ENCODE measurements around the gene RPSA. TPM values are rescaled to one million over a fixed set of nuclear protein-coding genes. Genes with fewer than 3 reads are reported as not detected.
"Not testable (repeated sequence)": the region's sequence is repeated elsewhere in the genome, so short reads cannot be mapped to it uniquely, and the experiment has no call there.

Gene RPSA
- polyA plus RNA-seq, 1 donor (not counting 4 experiments of a cell fraction or from before 2014, with no cell fraction given), result 3,195 TPM

DNA sequence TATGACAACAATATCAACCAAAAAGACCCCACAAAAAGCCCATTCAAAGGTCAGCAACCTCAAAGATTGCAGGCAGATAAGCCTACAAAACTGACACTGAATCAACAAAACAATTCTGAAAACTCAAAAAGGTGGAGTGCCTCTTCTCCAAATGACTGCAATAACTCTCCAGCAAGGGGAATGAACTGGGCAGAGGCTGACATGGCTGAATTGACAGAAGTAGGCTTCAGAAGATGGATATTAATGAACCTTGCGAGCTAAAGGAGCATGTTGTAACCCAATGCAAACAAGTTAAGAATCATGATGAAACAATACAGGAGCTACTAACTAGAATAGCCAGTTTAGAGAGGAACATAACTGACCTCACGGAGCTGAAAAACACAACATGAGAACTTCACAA is 43.7 kb upstream of the RPSA start:
- Histone ChIP-seq H3K4me1 (ENCODE audit: control insufficient read depth, extremely low read depth, insufficient read depth, low read length) (peaks cover 5% of the 10 kb centered on the region), H3K79me2 (ENCODE audit: control insufficient read depth, insufficient read depth, low read length) (no peaks in the 10 kb centered on the region), H3K4me2 (ENCODE audit: control insufficient read depth, extremely low read depth, insufficient read depth, low read depth, low read length) (no peak overlapping the region), H3K27ac (ENCODE audit: control insufficient read depth, insufficient read depth, low read length) (no peak overlapping the region), H3K9me3 (ENCODE audit: control insufficient read depth, low read depth, low read length) (no peaks in the 10 kb centered on the region), H3K9me1 (ENCODE audit: control insufficient read depth, extremely low read depth, insufficient read depth, low read length) (no peaks in the 10 kb centered on the region), H2AFZ (ENCODE audit: control insufficient read depth, low read length) (no peak overlapping the region), H3K27me3 (ENCODE audit: control insufficient read depth, extremely low read depth, insufficient read depth, low read length) (peaks cover 6% of the 10 kb centered on the region), H3K4me3 (ENCODE audit: control insufficient read depth in 2 of 3, extremely low read depth in 1 of 3, insufficient read depth in 2 of 3, low read depth in 1 of 3, low read length in 3 of 3) (no peak overlapping the region), H3K9ac (ENCODE audit: control insufficient read depth, extremely low read depth, insufficient read depth, low read length) (no peak overlapping the region), H4K20me1 (ENCODE audit: control insufficient read depth, extremely low read depth, insufficient read depth, low read length) (no peaks in the 10 kb centered on the region), H3K36me3 (ENCODE audit: control insufficient read depth in 2 of 2, extremely low read depth in 1 of 2, insufficient read depth in 2 of 2, low read length in 2 of 2) (no peaks in the 10 kb centered on the region)
- no peak for FAIRE-seq
- DNase-seq (ENCODE audit: low read depth, low spot score), result no peak
- dilution Hi-C loops (cut with MboI; ENCODE audit: extremely low pct_ligation_motif_present, low sequenced_read_pairs), result no loop called here
- TF ChIP-seq EZH2 (IDR thresholded peaks at IDR 0.05; ENCODE audit: low read length), result no peak
- TF ChIP-seq, protein P1, sequence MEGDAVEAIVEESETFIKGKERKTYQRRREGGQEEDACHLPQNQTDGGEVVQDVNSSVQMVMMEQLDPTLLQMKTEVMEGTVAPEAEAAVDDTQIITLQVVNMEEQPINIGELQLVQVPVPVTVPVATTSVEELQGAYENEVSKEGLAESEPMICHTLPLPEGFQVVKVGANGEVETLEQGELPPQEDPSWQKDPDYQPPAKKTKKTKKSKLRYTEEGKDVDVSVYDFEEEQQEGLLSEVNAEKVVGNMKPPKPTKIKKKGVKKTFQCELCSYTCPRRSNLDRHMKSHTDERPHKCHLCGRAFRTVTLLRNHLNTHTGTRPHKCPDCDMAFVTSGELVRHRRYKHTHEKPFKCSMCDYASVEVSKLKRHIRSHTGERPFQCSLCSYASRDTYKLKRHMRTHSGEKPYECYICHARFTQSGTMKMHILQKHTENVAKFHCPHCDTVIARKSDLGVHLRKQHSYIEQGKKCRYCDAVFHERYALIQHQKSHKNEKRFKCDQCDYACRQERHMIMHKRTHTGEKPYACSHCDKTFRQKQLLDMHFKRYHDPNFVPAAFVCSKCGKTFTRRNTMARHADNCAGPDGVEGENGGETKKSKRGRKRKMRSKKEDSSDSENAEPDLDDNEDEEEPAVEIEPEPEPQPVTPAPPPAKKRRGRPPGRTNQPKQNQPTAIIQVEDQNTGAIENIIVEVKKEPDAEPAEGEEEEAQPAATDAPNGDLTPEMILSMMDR (optimal IDR thresholded peaks at IDR 0.05 in 1 of 3, IDR thresholded peaks at IDR 0.05 in 1 of 3, conservative IDR thresholded peaks at IDR 0.05 in 1 of 3; ENCODE audit: extremely low read depth in 1 of 3, insufficient read depth in 2 of 3, low read length in 3 of 3), result no peak

DNA sequence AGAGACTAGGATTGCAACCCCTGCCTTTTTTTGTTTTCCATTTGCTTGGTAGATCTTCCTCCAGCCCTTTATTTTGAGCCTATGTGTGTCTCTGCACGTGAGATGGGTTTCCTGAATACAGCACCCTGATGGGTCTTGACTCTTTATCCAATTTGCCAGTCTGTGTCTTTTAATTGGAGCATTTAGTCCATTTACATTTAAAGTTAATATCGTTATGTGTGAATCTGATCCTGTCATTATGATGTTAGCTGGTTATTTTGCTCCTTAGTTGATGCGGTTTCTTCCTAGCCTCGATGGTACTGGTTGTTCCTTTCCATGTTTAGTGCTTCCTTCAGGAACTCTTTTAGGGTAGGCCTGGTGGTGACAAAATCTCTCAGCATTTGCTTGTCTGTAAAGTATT is 36.1 kb upstream of the RPSA start:
- DNase-seq (ENCODE audit: low read depth, low spot score); H3K9me3 ChIP-seq (ENCODE audit: control insufficient read depth, low read depth, low read length); H3K4me2 ChIP-seq (ENCODE audit: control insufficient read depth, extremely low read depth, insufficient read depth, low read depth, low read length); FAIRE-seq; H3K36me3 ChIP-seq (ENCODE audit: control insufficient read depth in 2 of 2, extremely low read depth in 1 of 2, insufficient read depth in 2 of 2, low read length in 2 of 2); H3K79me2 ChIP-seq (ENCODE audit: control insufficient read depth, insufficient read depth, low read length); H3K9ac ChIP-seq (ENCODE audit: control insufficient read depth, extremely low read depth, insufficient read depth, low read length); H3K4me3 ChIP-seq (ENCODE audit: control insufficient read depth in 2 of 3, extremely low read depth in 1 of 3, insufficient read depth in 2 of 3, low read depth in 1 of 3, low read length in 3 of 3); H3K27me3 ChIP-seq (ENCODE audit: control insufficient read depth, extremely low read depth, insufficient read depth, low read length); H3K9me1 ChIP-seq (ENCODE audit: control insufficient read depth, extremely low read depth, insufficient read depth, low read length); H2AFZ ChIP-seq (ENCODE audit: control insufficient read depth, low read length); dilution Hi-C loops (cut with MboI; ENCODE audit: extremely low pct_ligation_motif_present, low sequenced_read_pairs); H3K27ac ChIP-seq (ENCODE audit: control insufficient read depth, insufficient read depth, low read length); H3K4me1 ChIP-seq (ENCODE audit: control insufficient read depth, extremely low read depth, insufficient read depth, low read length); H4K20me1 ChIP-seq (ENCODE audit: control insufficient read depth, extremely low read depth, insufficient read depth, low read length): not testable (repeated sequence)

DNA sequence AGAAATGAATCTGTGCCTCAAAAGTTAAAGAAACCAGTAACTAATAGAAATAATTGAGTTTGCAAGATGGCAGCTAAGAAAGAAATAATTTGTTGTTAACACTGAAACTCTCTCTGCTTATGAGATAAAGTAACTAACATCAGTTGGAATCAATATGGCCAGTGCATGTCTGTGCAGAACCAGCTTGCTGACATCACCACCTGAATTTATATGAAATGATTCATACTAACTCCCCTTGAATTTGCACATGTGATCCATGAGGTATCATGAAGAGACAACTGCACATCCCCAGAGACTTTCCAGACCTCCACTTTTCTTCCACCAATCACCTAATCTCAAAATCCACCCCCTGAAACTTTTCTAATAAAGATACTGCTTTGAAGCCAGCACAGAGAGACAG is 33.7 kb upstream of the RPSA start:
- H3K36me3 ChIP-seq (ENCODE audit: control insufficient read depth in 2 of 2, extremely low read depth in 1 of 2, insufficient read depth in 2 of 2, low read length in 2 of 2), result no peaks in the 10 kb centered on the region
- no peak overlapping the region for H3K9ac ChIP-seq (ENCODE audit: control insufficient read depth, extremely low read depth, insufficient read depth, low read length)
- dilution Hi-C loops (cut with MboI; ENCODE audit: extremely low pct_ligation_motif_present, low sequenced_read_pairs), result no loop called here
- peak overlapping the region; percentile 78 for H2AFZ ChIP-seq (ENCODE audit: control insufficient read depth, low read length)
- no peak overlapping the region for H3K4me3 ChIP-seq (ENCODE audit: control insufficient read depth in 2 of 3, extremely low read depth in 1 of 3, insufficient read depth in 2 of 3, low read depth in 1 of 3, low read length in 3 of 3)
- TF ChIP-seq EZH2 (IDR thresholded peaks at IDR 0.05; ENCODE audit: low read length), result no peak
- TF ChIP-seq, protein P1 (optimal IDR thresholded peaks at IDR 0.05 in 1 of 3, IDR thresholded peaks at IDR 0.05 in 1 of 3, conservative IDR thresholded peaks at IDR 0.05 in 1 of 3; ENCODE audit: extremely low read depth in 1 of 3, insufficient read depth in 2 of 3, low read length in 3 of 3), result no peak
- H3K27ac ChIP-seq (ENCODE audit: control insufficient read depth, insufficient read depth, low read length), result peak overlapping the region; percentile 43
- H3K79me2 ChIP-seq (ENCODE audit: control insufficient read depth, insufficient read depth, low read length), result no peaks in the 10 kb centered on the region
- DNase-seq (ENCODE audit: low read depth, low spot score) (no peak), FAIRE-seq (peak; percentile 58)
- H3K9me3 ChIP-seq (ENCODE audit: control insufficient read depth, low read depth, low read length), result no peaks in the 10 kb centered on the region
- no peaks in the 10 kb centered on the region for H3K27me3 ChIP-seq (ENCODE audit: control insufficient read depth, extremely low read depth, insufficient read depth, low read length)
- no peaks in the 10 kb centered on the region for H4K20me1 ChIP-seq (ENCODE audit: control insufficient read depth, extremely low read depth, insufficient read depth, low read length)
- peaks cover 5% of the 10 kb centered on the region for H3K4me1 ChIP-seq (ENCODE audit: control insufficient read depth, extremely low read depth, insufficient read depth, low read length)
- H3K4me2 ChIP-seq (ENCODE audit: control insufficient read depth, extremely low read depth, insufficient read depth, low read depth, low read length), result peak overlapping the region; percentile 37
- no peaks in the 10 kb centered on the region for H3K9me1 ChIP-seq (ENCODE audit: control insufficient read depth, extremely low read depth, insufficient read depth, low read length)
